ENCODE results near the gene FHL3.
"Not testable (repeated sequence)": the region's sequence is repeated elsewhere in the genome, so short reads cannot be mapped to it uniquely, and the experiment has no call there.

FHL3 gene

GRCh38 chr1:38041936-38042834 lies 36.9 kb upstream of the FHL3 start:
- no peak for TF ChIP-seq CTCF (IDR thresholded peaks at IDR 0.05; ENCODE audit: low read depth, low read length)
- H3K4me3 ChIP-seq (ENCODE audit: low read depth, low read length) = no peak overlapping the region

- no peak for TF ChIP-seq CTCF (IDR thresholded peaks at IDR 0.05; ENCODE audit: low read depth, low read length)
- H3K4me3 ChIP-seq (ENCODE audit: low read depth, low read length) = no peak overlapping the region
Observed at GRCh38 chr1:38039331-38040088, 34.2 kb upstream of the FHL3 start.

- no peak for TF ChIP-seq CTCF (IDR thresholded peaks at IDR 0.05; ENCODE audit: low read depth, low read length)
- H3K4me3 ChIP-seq (ENCODE audit: low read depth, low read length) = no peak overlapping the region
Observed at GRCh38 chr1:38038861-38039260, 33.5 kb upstream of the FHL3 start.

- no peak overlapping the region for H3K4me3 ChIP-seq (ENCODE audit: low read depth, low read length)
- TF ChIP-seq CTCF (IDR thresholded peaks at IDR 0.05; ENCODE audit: low read depth, low read length) = 0 out of 2 replicates have a peak, but pooled peaks have one; percentile 17
Observed at GRCh38 chr1:38037221-38037939, 32.1 kb upstream of the FHL3 start.

GRCh38 chr1:38034871-38035270 lies 29.6 kb upstream of the FHL3 start:
- H3K4me3 ChIP-seq (ENCODE audit: low read depth, low read length) = no peak overlapping the region
- TF ChIP-seq CTCF (IDR thresholded peaks at IDR 0.05; ENCODE audit: low read depth, low read length) = no peak

- not testable (repeated sequence) for H3K4me3 ChIP-seq (ENCODE audit: low read depth, low read length)
Observed at GRCh38 chr1:38032992-38033391, 27.7 kb upstream of the FHL3 start.

- TF ChIP-seq CTCF (IDR thresholded peaks at IDR 0.05; ENCODE audit: low read depth, low read length) = no peak
- H3K4me3 ChIP-seq (ENCODE audit: low read depth, low read length) = no peak overlapping the region
Observed at GRCh38 chr1:38031513-38031866, 26.2 kb upstream of the FHL3 start.

Measured in WI38 (cell line).